HepG2 (cell line): ENCODE measurements around the gene CTIF. TPM values are rescaled to one million over a fixed set of nuclear protein-coding genes. Genes with fewer than 3 reads are reported as not detected.

ENCODE experiments used
- AGO2 ChIP-seq: fragments of 200-400 bp; formaldehyde crosslinking; optimal IDR thresholded peaks from 2 replicates; pipeline ENCODE3; 2017; ENCODE audit warnings: mild to moderate bottlenecking, low read depth, low read length, moderate library complexity
- CBFB ChIP-seq: sonication (generic); formaldehyde crosslinking; IDR thresholded peaks from 2 replicates; pipeline ENCODE4 v1.4.0; 2020; ENCODE audit warnings: missing genetic modification reagents
- PLRG1 ChIP-seq: fragments of 450-650 bp; conservative IDR thresholded peaks from 2 replicates; pipeline ENCODE4 v1.6.1; 2016
- TEAD3 ChIP-seq: optimal IDR thresholded peaks from 2 replicates; pipeline ENCODE3; 2016; ENCODE audit warnings: borderline replicate concordance
- ZNF124 ChIP-seq: sonication (generic); formaldehyde crosslinking; IDR thresholded peaks from 2 replicates; pipeline ENCODE4 v1.4.0; 2020; ENCODE audit warnings: missing genetic modification reagents
- ZNF468 ChIP-seq: sonication (generic); formaldehyde crosslinking; IDR thresholded peaks from 2 replicates; pipeline ENCODE4 v1.8.0; 2022; ENCODE audit warnings: mild to moderate bottlenecking, moderate library complexity, missing genetic modification reagents
- polyA plus RNA-seq, 8 experiments: library from polyadenylated mRNA; depleted of rRNA in 3 of 8; stranded (reverse) in 7 of 8; unstranded in 1 of 8; fragments of >200 nt; fragmentation: Illumina TruSeq in 4 of 8; extraction: Trizol in 4 of 8; gene quantifications; 2 replicates each; pipeline versions ENCODE4 v1.2.1 to v1.2.3, GENCODE V29; 2011 to 2016; ENCODE audit warnings: low read depth in 4 of 8, missing spikeins in 1 of 8, mixed read lengths in 1 of 8; ENCODE audit not compliant: insufficient read depth in 1 of 8
- total RNA-seq, 5 experiments: library from RNA; depleted of rRNA; stranded (reverse); fragments of >200 nt; fragmentation: Illumina TruSeq; extraction: Trizol; gene quantifications; 2 replicates each; pipeline ENCODE4 v1.2.3, GENCODE V29; 2016; ENCODE audit warnings: low read depth in 1 of 5
- TF ChIP-seq, protein P1 (sequence below): sonication (generic); formaldehyde crosslinking; IDR thresholded peaks from 2 replicates; pipeline ENCODE4 v1.8.1; 2023; ENCODE audit warnings: mild to moderate bottlenecking, missing genetic modification reagents
- TF ChIP-seq, protein P2 (sequence below): IDR thresholded peaks from 2 replicates; pipeline ENCODE4 v1.6.1; 2016; ENCODE audit warnings: missing biosample characterization, missing genetic modification reagents, low read depth
- TF ChIP-seq, protein P3 (sequence below): sonication (generic); formaldehyde crosslinking; IDR thresholded peaks from 2 replicates; pipeline ENCODE4 v1.8.0; 2023; ENCODE audit warnings: mild to moderate bottlenecking, missing genetic modification reagents
- TF ChIP-seq, protein P4 (sequence below): sonication (generic); formaldehyde crosslinking; IDR thresholded peaks from 2 replicates; pipeline ENCODE4 v1.4.0; 2020; ENCODE audit warnings: missing genetic modification reagents, borderline replicate concordance
- TF ChIP-seq, protein P5 (sequence below): sonication (generic); formaldehyde crosslinking; IDR thresholded peaks from 2 replicates; pipeline ENCODE4 v1.8.0; 2022; ENCODE audit warnings: missing genetic modification reagents, low read depth, mild to moderate bottlenecking, borderline replicate concordance
- TF ChIP-seq, protein P6 (sequence below): sonication (generic); formaldehyde crosslinking; IDR thresholded peaks from 2 replicates; pipeline ENCODE4 v1.4.0; 2020; ENCODE audit warnings: missing genetic modification reagents
- TF ChIP-seq, protein P7 (sequence below): sonication (generic); formaldehyde crosslinking; IDR thresholded peaks from 2 replicates; pipeline ENCODE4 v1.8.1; 2023; ENCODE audit warnings: mild to moderate bottlenecking, inconsistent platforms, moderate library complexity, missing genetic modification reagents, borderline replicate concordance

The CTIF gene
- total and polyA plus RNA-seq, 2 of the 13 experiments (the other 11 are each of a cell fraction or from before 2014, with no cell fraction given): 18.2 to 28.0 TPM

DNA sequence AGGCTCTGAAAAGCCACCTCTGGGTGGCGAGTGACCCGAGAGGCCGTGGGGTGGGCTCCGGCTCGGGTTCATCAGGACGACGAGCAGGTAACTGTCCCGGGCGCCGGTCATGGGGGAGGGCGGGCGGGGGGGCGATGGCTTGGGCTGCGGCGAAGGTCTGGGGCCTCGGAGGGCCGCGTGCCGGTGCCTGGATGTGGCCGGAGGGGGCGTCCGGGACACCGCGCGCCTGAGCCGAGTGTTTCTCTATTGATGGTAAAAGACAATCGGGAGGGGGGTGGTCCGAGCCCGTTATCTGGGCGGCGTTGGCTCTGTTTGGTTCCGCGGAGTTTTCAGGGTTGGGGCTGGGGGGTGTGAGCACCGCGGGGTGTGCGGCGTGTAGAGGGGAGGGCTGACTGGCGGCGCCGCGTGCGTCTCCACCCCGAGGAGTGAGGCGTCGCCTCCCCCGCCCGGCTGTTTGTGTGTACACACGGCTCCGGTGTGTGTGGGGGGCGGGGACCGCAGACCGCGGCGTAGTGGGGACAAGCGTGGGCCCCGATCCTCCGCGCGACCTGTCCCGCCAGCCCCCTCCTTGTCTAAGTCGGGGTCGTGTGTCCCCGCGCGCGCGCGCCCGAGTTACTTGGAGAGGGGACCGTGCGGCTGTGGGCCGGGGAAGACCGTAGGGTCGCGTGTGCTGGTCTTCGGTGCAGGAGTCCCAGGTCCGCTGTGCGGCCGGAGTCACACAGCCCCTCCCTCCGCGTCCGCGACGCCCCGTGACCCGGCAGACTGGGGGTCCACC is 1.6 kb downstream of the CTIF start (continued):
- TF ChIP-seq, protein P1, sequence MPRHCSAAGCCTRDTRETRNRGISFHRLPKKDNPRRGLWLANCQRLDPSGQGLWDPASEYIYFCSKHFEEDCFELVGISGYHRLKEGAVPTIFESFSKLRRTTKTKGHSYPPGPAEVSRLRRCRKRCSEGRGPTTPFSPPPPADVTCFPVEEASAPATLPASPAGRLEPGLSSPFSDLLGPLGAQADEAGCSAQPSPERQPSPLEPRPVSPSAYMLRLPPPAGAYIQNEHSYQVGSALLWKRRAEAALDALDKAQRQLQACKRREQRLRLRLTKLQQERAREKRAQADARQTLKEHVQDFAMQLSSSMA (CRISPR knock-in tag): no peak
- TF ChIP-seq, protein P2, sequence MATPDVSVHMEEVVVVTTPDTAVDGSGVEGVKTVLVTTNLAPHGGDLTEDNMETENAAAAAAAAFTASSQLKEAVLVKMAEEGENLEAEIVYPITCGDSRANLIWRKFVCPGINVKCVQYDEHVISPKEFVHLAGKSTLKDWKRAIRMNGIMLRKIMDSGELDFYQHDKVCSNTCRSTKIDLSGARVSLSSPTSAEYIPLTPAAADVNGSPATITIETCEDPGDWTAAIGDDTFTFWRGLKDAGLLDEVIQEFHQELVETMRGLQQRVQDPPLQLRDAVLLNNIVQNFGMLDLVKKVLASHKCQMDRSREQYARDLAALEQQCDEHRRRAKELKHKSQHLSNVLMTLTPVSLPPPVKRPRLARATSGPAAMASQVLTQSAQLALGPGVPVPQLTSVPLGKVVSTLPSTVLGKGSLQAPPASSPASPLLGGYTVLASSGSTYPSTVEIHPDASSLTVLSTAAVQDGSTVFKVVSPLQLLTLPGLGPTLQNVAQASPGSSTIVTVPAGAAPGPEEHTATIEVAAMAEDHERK (CRISPR knock-in tag): no peak
- TF ChIP-seq, protein P3, sequence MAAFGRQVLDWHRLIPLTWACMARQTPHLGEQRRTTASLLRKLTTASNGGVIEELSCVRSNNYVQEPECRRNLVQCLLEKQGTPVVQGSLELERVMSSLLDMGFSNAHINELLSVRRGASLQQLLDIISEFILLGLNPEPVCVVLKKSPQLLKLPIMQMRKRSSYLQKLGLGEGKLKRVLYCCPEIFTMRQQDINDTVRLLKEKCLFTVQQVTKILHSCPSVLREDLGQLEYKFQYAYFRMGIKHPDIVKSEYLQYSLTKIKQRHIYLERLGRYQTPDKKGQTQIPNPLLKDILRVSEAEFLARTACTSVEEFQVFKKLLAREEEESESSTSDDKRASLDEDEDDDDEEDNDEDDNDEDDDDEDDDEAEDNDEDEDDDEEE (CRISPR knock-in tag): peak; percentile 68; the same call in 1 of the 2 replicates
- TF ChIP-seq AGO2: no peak
- TF ChIP-seq, protein P4, sequence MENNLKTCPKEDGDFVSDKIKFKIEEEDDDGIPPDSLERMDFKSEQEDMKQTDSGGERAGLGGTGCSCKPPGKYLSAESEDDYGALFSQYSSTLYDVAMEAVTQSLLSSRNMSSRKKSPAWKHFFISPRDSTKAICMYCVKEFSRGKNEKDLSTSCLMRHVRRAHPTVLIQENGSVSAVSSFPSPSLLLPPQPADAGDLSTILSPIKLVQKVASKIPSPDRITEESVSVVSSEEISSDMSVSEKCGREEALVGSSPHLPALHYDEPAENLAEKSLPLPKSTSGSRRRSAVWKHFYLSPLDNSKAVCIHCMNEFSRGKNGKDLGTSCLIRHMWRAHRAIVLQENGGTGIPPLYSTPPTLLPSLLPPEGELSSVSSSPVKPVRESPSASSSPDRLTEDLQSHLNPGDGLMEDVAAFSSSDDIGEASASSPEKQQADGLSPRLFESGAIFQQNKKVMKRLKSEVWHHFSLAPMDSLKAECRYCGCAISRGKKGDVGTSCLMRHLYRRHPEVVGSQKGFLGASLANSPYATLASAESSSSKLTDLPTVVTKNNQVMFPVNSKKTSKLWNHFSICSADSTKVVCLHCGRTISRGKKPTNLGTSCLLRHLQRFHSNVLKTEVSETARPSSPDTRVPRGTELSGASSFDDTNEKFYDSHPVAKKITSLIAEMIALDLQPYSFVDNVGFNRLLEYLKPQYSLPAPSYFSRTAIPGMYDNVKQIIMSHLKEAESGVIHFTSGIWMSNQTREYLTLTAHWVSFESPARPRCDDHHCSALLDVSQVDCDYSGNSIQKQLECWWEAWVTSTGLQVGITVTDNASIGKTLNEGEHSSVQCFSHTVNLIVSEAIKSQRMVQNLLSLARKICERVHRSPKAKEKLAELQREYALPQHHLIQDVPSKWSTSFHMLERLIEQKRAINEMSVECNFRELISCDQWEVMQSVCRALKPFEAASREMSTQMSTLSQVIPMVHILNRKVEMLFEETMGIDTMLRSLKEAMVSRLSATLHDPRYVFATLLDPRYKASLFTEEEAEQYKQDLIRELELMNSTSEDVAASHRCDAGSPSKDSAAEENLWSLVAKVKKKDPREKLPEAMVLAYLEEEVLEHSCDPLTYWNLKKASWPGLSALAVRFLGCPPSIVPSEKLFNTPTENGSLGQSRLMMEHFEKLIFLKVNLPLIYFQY: no peak
- TF ChIP-seq TEAD3 (CRISPR knock-in tag): no peak
- no peak for TF ChIP-seq ZNF468 (CRISPR knock-in tag)
- peak; percentile 37; the same call in 1 of the 2 replicates for TF ChIP-seq CBFB (CRISPR knock-in tag)
- TF ChIP-seq ZNF124 (CRISPR knock-in tag): no peak
- TF ChIP-seq PLRG1: no peak
- TF ChIP-seq, protein P5, sequence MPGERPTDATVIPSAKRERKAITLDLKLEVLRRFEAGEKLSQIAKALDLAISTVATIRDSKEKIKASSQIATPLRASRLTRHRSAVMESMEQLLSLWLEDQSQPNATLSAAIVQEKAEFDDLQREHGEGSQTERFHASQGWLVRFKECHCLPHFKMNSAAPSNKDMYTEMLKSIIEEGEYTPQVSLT: no peak
- TF ChIP-seq, protein P6, sequence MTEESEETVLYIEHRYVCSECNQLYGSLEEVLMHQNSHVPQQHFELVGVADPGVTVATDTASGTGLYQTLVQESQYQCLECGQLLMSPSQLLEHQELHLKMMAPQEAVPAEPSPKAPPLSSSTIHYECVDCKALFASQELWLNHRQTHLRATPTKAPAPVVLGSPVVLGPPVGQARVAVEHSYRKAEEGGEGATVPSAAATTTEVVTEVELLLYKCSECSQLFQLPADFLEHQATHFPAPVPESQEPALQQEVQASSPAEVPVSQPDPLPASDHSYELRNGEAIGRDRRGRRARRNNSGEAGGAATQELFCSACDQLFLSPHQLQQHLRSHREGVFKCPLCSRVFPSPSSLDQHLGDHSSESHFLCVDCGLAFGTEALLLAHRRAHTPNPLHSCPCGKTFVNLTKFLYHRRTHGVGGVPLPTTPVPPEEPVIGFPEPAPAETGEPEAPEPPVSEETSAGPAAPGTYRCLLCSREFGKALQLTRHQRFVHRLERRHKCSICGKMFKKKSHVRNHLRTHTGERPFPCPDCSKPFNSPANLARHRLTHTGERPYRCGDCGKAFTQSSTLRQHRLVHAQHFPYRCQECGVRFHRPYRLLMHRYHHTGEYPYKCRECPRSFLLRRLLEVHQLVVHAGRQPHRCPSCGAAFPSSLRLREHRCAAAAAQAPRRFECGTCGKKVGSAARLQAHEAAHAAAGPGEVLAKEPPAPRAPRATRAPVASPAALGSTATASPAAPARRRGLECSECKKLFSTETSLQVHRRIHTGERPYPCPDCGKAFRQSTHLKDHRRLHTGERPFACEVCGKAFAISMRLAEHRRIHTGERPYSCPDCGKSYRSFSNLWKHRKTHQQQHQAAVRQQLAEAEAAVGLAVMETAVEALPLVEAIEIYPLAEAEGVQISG (CRISPR knock-in tag): no peak; the same call in 1 of the 2 replicates
- TF ChIP-seq, protein P7, sequence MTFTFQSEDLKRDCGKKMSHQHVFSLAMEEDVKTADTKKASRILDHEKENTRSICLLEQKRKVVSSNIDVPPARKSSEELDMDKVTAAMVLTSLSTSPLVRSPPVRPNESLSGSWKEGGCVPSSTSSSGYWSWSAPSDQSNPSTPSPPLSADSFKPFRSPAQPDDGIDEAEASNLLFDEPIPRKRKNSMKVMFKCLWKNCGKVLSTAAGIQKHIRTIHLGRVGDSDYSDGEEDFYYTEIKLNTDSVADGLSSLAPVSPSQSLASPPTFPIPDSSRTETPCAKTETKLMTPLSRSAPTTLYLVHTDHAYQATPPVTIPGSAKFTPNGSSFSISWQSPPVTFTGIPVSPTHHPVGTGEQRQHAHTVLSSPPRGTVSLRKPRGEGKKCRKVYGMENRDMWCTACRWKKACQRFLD (CRISPR knock-in tag): no peak
